Panc1 (cell line): ENCODE data around the gene SETMAR. TPM values are rescaled to one million over a fixed set of nuclear protein-coding genes. Genes with fewer than 3 reads are reported as not detected.

Experiments
- ATAC-seq: fragments of 200-7000 bp; cut with Tn5 transposase; 2 replicates; pipeline ENCODE4 v1.9.1; 2020; ENCODE audit warnings: mild to moderate bottlenecking, moderate library complexity
- Bru-seq: library from RNA; stranded (reverse); fragments of 400-500 nt; gene quantifications from one replicate; lab custom pipeline; 2021; lab: Mats Ljungman, UMichigan
- BruChase-seq, 2 experiments: library from RNA; stranded (reverse); fragments of 400-500 nt; gene quantifications; one replicate each; lab custom pipeline; 2021; lab: Mats Ljungman, UMichigan
- BruUV-seq: library from RNA; stranded (reverse); fragments of 400-500 nt; replicated peaks from 2 replicates; lab custom pipeline; 2021; lab: Mats Ljungman, UMichigan
- CTCF ChIA-PET: fragments of 300-600 bp; sonication (Branson Sonifier 250); formaldehyde crosslinking; loops from one replicate; lab custom pipeline; 2022; ENCODE audit warnings: antibody characterized with exemption; lab: Charles Lee
- POLR2A ChIA-PET: fragments of 300-600 bp; sonication (Branson Sonifier 250); formaldehyde crosslinking; loops from one replicate; lab custom pipeline; 2022; ENCODE audit warnings: antibody characterized with exemption; lab: Charles Lee
- DNase-seq: peaks from one replicate; pipeline ENCODE4 v3.0.0-alpha.2; 2010; ENCODE audit warnings: low read depth, low spot score
- H3K27ac ChIP-seq: 2 replicates; pipeline ENCODE4 v1.5.1; 2011; ENCODE audit warnings: mild to moderate bottlenecking, low read length, inconsistent platforms
- H3K27me3 ChIP-seq: fragments of 200-500 bp; sonication (Bioruptor generic); 2 replicates; pipeline ENCODE4 v1.6.0; 2014; ENCODE audit warnings: low read length, inconsistent platforms; ENCODE audit not compliant: control insufficient read depth, insufficient read depth
- H3K36me3 ChIP-seq: fragments of 200-500 bp; sonication (Bioruptor generic); 2 replicates; pipeline ENCODE4 v1.5.1; 2014; ENCODE audit warnings: inconsistent platforms, mild to moderate bottlenecking, low read length, moderate library complexity; ENCODE audit not compliant: control insufficient read depth, insufficient read depth
- H3K4me1 ChIP-seq: 2 replicates; pipeline ENCODE4 v1.5.1; 2011; ENCODE audit warnings: inconsistent platforms, mild to moderate bottlenecking, low read length, moderate library complexity; ENCODE audit not compliant: control insufficient read depth, insufficient read depth
- H3K4me3 ChIP-seq, 2 experiments: 2 replicates each; pipeline ENCODE4 v1.5.1; 2011 to 2012; ENCODE audit warnings: low read depth in 2 of 2, low read length in 2 of 2, mild to moderate bottlenecking in 2 of 2, inconsistent platforms in 1 of 2, moderate library complexity in 1 of 2
- H3K9me3 ChIP-seq: fragments of 200-500 bp; sonication (Bioruptor generic); 2 replicates; pipeline ENCODE4 v1.5.1; 2014; ENCODE audit warnings: low read depth, mild to moderate bottlenecking, inconsistent platforms, low read length, moderate library complexity; ENCODE audit not compliant: control insufficient read depth, insufficient read depth
- POLR2AphosphoS5 ChIP-seq: IDR thresholded peaks from 2 replicates; pipeline ENCODE4 v1.6.1; 2012; ENCODE audit warnings: mild to moderate bottlenecking, low read depth, low read length, moderate library complexity
- SIN3A ChIP-seq: IDR thresholded peaks from 2 replicates; pipeline ENCODE4 v1.6.1; 2012; ENCODE audit warnings: low read depth, mild to moderate bottlenecking, low read length, moderate library complexity, borderline replicate concordance; ENCODE audit not compliant: insufficient read depth
- TCF7L2 ChIP-seq: IDR thresholded peaks from 2 replicates; pipeline ENCODE4 v1.6.1; 2011; ENCODE audit warnings: mild to moderate bottlenecking, low read depth, low read length, inconsistent platforms
- in situ Hi-C: cut with HindIII; loops from 2 replicates; pipeline ENCODE4 v1.10.0; 2016; ENCODE audit warnings: low sequenced_read_pairs, low pct_unique_long_range_greater_than_20kb
- intact Hi-C: fragments of 100-400 bp; cut with micrococcal nuclease; formaldehyde crosslinking; loops from one replicate; pipeline ENCODE4 v1.10.0; 2022; ENCODE audit not compliant: unreplicated experiment
- long read RNA-seq: library from polyadenylated mRNA; unstranded; transcript quantifications from one replicate; pipeline ENCODE4 v2.0.0, GENCODE V29; 2021; ENCODE audit not compliant: unreplicated experiment
- polyA plus RNA-seq: library from polyadenylated mRNA; unstranded; fragments of >200 nt; gene quantifications from one replicate; pipeline ENCODE4 v1.2.1, GENCODE V29; 2012; ENCODE audit warnings: missing spikeins; ENCODE audit not compliant: insufficient read length
- total RNA-seq: library from RNA; stranded (reverse); gene quantifications from one replicate; pipeline ENCODE4 v1.2.1, GENCODE V29; 2021; ENCODE audit not compliant: unreplicated experiment
- TF ChIP-seq, protein P1 (sequence below): fragments of 450-650 bp; IDR thresholded peaks from 2 replicates; pipeline ENCODE4 v1.5.1; 2017; ENCODE audit warnings: mild to moderate bottlenecking
- TF ChIP-seq, protein P2 (sequence below), 2 experiments: IDR thresholded peaks; 2 replicates each; pipeline ENCODE4 v1.6.1; 2011 to 2012; ENCODE audit warnings: low read depth in 2 of 2, control low read depth in 1 of 2, low read length in 1 of 2, mild to moderate bottlenecking in 1 of 2, moderate library complexity in 1 of 2; ENCODE audit not compliant: insufficient read depth in 1 of 2

The SETMAR gene
- total RNA-seq = 9.6 TPM
- 7.2 TPM for polyA plus RNA-seq
- Bru-seq, nascent RNA = percentile 68 among the genes with signal in this experiment
- BruChase-seq, experiment 1, labeled RNA remaining after a 2-hour chase = percentile 61 among the genes with signal in this experiment
- percentile 50 among the genes with signal in this experiment for BruChase-seq, experiment 2, labeled RNA remaining after a 6-hour chase
- long read RNA-seq, partial matches to known transcripts = 1 of 7 reads
- long read RNA-seq, other reads (novel, unspliced or antisense) = 4 of 7 reads

GRCh38 chr3:4303187-4304123 is at the start of gene SETMAR:
SETMAR (plus strand) TSS chr3:4303369; CDS start chr3:4303371, 2 bp downstream.
- no peaks in the 10 kb centered on the region for H3K27me3 ChIP-seq
- H3K4me1 ChIP-seq = peaks cover 8% of the 10 kb centered on the region; the same call in 1 of the 2 replicates
- no peaks in the 10 kb centered on the region for H3K36me3 ChIP-seq
- TF ChIP-seq, protein P1, sequence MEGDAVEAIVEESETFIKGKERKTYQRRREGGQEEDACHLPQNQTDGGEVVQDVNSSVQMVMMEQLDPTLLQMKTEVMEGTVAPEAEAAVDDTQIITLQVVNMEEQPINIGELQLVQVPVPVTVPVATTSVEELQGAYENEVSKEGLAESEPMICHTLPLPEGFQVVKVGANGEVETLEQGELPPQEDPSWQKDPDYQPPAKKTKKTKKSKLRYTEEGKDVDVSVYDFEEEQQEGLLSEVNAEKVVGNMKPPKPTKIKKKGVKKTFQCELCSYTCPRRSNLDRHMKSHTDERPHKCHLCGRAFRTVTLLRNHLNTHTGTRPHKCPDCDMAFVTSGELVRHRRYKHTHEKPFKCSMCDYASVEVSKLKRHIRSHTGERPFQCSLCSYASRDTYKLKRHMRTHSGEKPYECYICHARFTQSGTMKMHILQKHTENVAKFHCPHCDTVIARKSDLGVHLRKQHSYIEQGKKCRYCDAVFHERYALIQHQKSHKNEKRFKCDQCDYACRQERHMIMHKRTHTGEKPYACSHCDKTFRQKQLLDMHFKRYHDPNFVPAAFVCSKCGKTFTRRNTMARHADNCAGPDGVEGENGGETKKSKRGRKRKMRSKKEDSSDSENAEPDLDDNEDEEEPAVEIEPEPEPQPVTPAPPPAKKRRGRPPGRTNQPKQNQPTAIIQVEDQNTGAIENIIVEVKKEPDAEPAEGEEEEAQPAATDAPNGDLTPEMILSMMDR = no peak
- TF ChIP-seq, protein P2, sequence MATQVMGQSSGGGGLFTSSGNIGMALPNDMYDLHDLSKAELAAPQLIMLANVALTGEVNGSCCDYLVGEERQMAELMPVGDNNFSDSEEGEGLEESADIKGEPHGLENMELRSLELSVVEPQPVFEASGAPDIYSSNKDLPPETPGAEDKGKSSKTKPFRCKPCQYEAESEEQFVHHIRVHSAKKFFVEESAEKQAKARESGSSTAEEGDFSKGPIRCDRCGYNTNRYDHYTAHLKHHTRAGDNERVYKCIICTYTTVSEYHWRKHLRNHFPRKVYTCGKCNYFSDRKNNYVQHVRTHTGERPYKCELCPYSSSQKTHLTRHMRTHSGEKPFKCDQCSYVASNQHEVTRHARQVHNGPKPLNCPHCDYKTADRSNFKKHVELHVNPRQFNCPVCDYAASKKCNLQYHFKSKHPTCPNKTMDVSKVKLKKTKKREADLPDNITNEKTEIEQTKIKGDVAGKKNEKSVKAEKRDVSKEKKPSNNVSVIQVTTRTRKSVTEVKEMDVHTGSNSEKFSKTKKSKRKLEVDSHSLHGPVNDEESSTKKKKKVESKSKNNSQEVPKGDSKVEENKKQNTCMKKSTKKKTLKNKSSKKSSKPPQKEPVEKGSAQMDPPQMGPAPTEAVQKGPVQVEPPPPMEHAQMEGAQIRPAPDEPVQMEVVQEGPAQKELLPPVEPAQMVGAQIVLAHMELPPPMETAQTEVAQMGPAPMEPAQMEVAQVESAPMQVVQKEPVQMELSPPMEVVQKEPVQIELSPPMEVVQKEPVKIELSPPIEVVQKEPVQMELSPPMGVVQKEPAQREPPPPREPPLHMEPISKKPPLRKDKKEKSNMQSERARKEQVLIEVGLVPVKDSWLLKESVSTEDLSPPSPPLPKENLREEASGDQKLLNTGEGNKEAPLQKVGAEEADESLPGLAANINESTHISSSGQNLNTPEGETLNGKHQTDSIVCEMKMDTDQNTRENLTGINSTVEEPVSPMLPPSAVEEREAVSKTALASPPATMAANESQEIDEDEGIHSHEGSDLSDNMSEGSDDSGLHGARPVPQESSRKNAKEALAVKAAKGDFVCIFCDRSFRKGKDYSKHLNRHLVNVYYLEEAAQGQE (IDR thresholded peaks at IDR 0.05; ENCODE audit: insufficient read depth in 1 of 2, low read depth in 2 of 2, low read length in 1 of 2) = no peak
- TF ChIP-seq SIN3A = no peak
- TF ChIP-seq TCF7L2 = no peak
- peak; percentile 54; the same call in 1 of the 2 replicates for TF ChIP-seq POLR2AphosphoS5
- H3K27ac ChIP-seq = peak within 1 kb of the TSS; percentile 92
- POLR2A ChIA-PET = no interaction called here
- in situ Hi-C loops (no loop called here), intact Hi-C loops (no loop called here)
- DNase-seq (peak; percentile 32), ATAC-seq (peak; percentile 99)
- H3K9me3 ChIP-seq = no peaks in the 10 kb centered on the region
- CTCF ChIA-PET = no interaction called here
- peak within 1 kb of the TSS; percentile 77 to 88 for H3K4me3 ChIP-seq
- BruUV-seq = TSS peak; percentile 68

GRCh38 chr3:4261406-4261805 is 41.8 kb upstream of the SETMAR start:
- H3K4me1 ChIP-seq = no peaks in the 10 kb centered on the region

More at GRCh38 chr3:4261406-4261805, 41.8 kb upstream of the SETMAR start:
- no peak for TF ChIP-seq POLR2AphosphoS5
- TF ChIP-seq, protein P1 = no peak
- TF ChIP-seq TCF7L2 = no peak
- TF ChIP-seq SIN3A = no peak
- TF ChIP-seq, protein P2 (IDR thresholded peaks at IDR 0.05; ENCODE audit: insufficient read depth in 1 of 2, low read depth in 2 of 2, low read length in 1 of 2) = no peak
- Histone ChIP-seq H3K27me3 (no peaks in the 10 kb centered on the region), H3K27ac (no peak overlapping the region), H3K9me3 (no peaks in the 10 kb centered on the region), H3K36me3 (no peaks in the 10 kb centered on the region), H3K4me3 (no peak overlapping the region)
- CTCF ChIA-PET = interaction anchor here (0.5 kb wide), 1 partner anchor 322 kb away, joined by 11 read pairs; no protein-coding TSS in a partner anchor
- DNase-seq (no peak), ATAC-seq (no peak)
- BruUV-seq = no TSS peak
- POLR2A ChIA-PET = no interaction called here
- in situ Hi-C loops (no loop called here), intact Hi-C loops (no loop called here)
